ENCODE data around the gene ZNF710.

Gene ZNF710

GRCh38 chr15:90085565-90085964 lies 84.4 kb downstream of the ZNF710 start:
- DNase-seq: no peak
- in situ Hi-C loops (cut with MboI; ENCODE audit: low pct_unique_long_range_greater_than_20kb, low sequenced_read_pairs): loop anchor here (25.0 kb wide), 2 partner anchors 173 to 323 kb away; partner anchors contain the start of genes ARPIN and MESP1

GRCh38 chr15:90086868-90087268 lies 85.7 kb downstream of the ZNF710 start:
- in situ Hi-C loops (cut with MboI; ENCODE audit: low pct_unique_long_range_greater_than_20kb, low sequenced_read_pairs): loop anchor here (25.0 kb wide), 2 partner anchors 175 to 325 kb away; partner anchors contain the start of genes ARPIN and MESP1
- peak; percentile 69 for DNase-seq

- DNase-seq: peak; percentile 67
- in situ Hi-C loops (cut with MboI; ENCODE audit: low pct_unique_long_range_greater_than_20kb, low sequenced_read_pairs): loop anchor here (25.0 kb wide), 2 partner anchors 175 to 325 kb away; partner anchors contain the start of genes ARPIN and MESP1
Observed at GRCh38 chr15:90087454-90088154, 86.5 kb downstream of the ZNF710 start.

GRCh38 chr15:90090226-90090848 lies 89.2 kb downstream of the ZNF710 start:
- in situ Hi-C loops (cut with MboI; ENCODE audit: low pct_unique_long_range_greater_than_20kb, low sequenced_read_pairs): loop anchor here (25.0 kb wide), 2 partner anchors 178 to 328 kb away; partner anchors contain the start of genes ARPIN and MESP1
- DNase-seq: no peak

GRCh38 chr15:90091156-90091931 lies 90.2 kb downstream of the ZNF710 start:
- DNase-seq: no peak
- in situ Hi-C loops (cut with MboI; ENCODE audit: low pct_unique_long_range_greater_than_20kb, low sequenced_read_pairs): loop anchor here (25.0 kb wide), 2 partner anchors 179 to 329 kb away; partner anchors contain the start of genes ARPIN and MESP1

- in situ Hi-C loops (cut with MboI; ENCODE audit: low pct_unique_long_range_greater_than_20kb, low sequenced_read_pairs): loop anchor here (25.0 kb wide), 2 partner anchors 183 to 333 kb away; partner anchors contain the start of genes ARPIN and MESP1
Observed at GRCh38 chr15:90095521-90095959, 94.4 kb downstream of the ZNF710 start.

GRCh38 chr15:90097475-90097874 lies 96.4 kb downstream of the ZNF710 start:
- in situ Hi-C loops (cut with MboI; ENCODE audit: low pct_unique_long_range_greater_than_20kb, low sequenced_read_pairs): loop anchor here (25.0 kb wide), 2 partner anchors 185 to 335 kb away; partner anchors contain the start of genes ARPIN and MESP1
- no peak for DNase-seq

More at GRCh38 chr15:90095521-90095959, 94.4 kb downstream of the ZNF710 start:
- no peak for DNase-seq

GRCh38 chr15:90099072-90099867 lies 98.1 kb downstream of the ZNF710 start:
- in situ Hi-C loops (cut with MboI; ENCODE audit: low pct_unique_long_range_greater_than_20kb, low sequenced_read_pairs): loop anchor here (25.0 kb wide), 2 partner anchors 187 to 337 kb away; partner anchors contain the start of genes ARPIN and MESP1

GRCh38 chr15:90099868-90100831 lies 99.0 kb downstream of the ZNF710 start:
- in situ Hi-C loops (cut with MboI; ENCODE audit: low pct_unique_long_range_greater_than_20kb, low sequenced_read_pairs): loop anchor here (25.0 kb wide), 2 partner anchors 188 to 338 kb away; partner anchors contain the start of genes ARPIN and MESP1
- peak; percentile 28 for DNase-seq

More at GRCh38 chr15:90099072-90099867, 98.1 kb downstream of the ZNF710 start:
- no peak for DNase-seq

- in situ Hi-C loops (cut with MboI; ENCODE audit: low pct_unique_long_range_greater_than_20kb, low sequenced_read_pairs): no loop called here
- peak; percentile 83 for DNase-seq
Observed at GRCh38 chr15:90101130-90101968, 100.2 kb downstream of the ZNF710 start.

GRCh38 chr15:90101969-90102890 lies 101.1 kb downstream of the ZNF710 start, which contains the start of gene IDH2:
IDH2 (minus strand) TSS chr15:90102468; CDS start chr15:90102390, 78 bp downstream.
- peak; percentile 73 for DNase-seq
- in situ Hi-C loops (cut with MboI; ENCODE audit: low pct_unique_long_range_greater_than_20kb, low sequenced_read_pairs): no loop called here

GRCh38 chr15:90103701-90104329 lies 102.7 kb downstream of the ZNF710 start:
- in situ Hi-C loops (cut with MboI; ENCODE audit: low pct_unique_long_range_greater_than_20kb, low sequenced_read_pairs): no loop called here
- no peak for DNase-seq

GRCh38 chr15:90104551-90104950 lies 103.4 kb downstream of the ZNF710 start:
- in situ Hi-C loops (cut with MboI; ENCODE audit: low pct_unique_long_range_greater_than_20kb, low sequenced_read_pairs): no loop called here
- no peak for DNase-seq

GRCh38 chr15:90105521-90105920 lies 104.4 kb downstream of the ZNF710 start:
- in situ Hi-C loops (cut with MboI; ENCODE audit: low pct_unique_long_range_greater_than_20kb, low sequenced_read_pairs): no loop called here
- DNase-seq: no peak

Measured in KBM-7 (cell line).